NCI-H146 treated with DMSO at 0.1 percent for 48 hours (cell line): Measurements from ENCODE around the gene MAP3K14.
"Not testable (repeated sequence)": the region's sequence is repeated elsewhere in the genome, so short reads cannot be mapped to it uniquely, and the experiment has no call there.

Experiments
- DNase-seq: peaks from one replicate; lab custom pipeline; 2025; ENCODE audit not compliant: unreplicated experiment; lab: John Stamatoyannopoulos, UW

Gene MAP3K14

GRCh38 chr17:45261577-45262515, 55.0 kb downstream of the MAP3K14 start, which contains the start of gene SPATA32:
TSS of gene SPATA32 (minus strand) at chr17:45262094. CDS start at chr17:45262016, 78 bp downstream.
- no peak for DNase-seq

GRCh38 chr17:45260204-45260783, 56.5 kb downstream of the MAP3K14 start:
- no peak for DNase-seq

DNA sequence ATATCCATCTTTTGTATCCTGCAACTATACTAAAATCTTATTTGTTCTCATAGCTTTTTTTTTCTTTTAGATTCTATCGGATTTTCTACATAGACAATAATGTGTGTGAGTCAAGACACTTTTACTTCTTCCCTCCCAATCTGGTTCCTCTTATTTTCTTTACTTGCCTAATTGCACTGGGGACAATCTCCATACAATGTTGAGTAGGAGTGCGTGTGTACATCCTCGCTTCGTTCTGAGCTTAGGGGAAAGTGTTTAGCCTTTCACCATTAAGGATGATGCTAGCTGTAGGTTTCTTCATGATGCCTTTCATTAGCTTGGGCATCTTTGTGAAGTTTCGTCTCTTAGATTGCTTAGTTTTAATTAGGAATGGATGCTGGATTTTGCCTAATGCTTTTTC, 57.8 kb downstream of the MAP3K14 start:
- DNase-seq: no peak

- DNase-seq: no peak
Observed at GRCh38 chr17:45257115-45257514, 59.7 kb downstream of the MAP3K14 start.

- no peak for DNase-seq
Observed at GRCh38 chr17:45256114-45256966, 60.5 kb downstream of the MAP3K14 start.

DNA sequence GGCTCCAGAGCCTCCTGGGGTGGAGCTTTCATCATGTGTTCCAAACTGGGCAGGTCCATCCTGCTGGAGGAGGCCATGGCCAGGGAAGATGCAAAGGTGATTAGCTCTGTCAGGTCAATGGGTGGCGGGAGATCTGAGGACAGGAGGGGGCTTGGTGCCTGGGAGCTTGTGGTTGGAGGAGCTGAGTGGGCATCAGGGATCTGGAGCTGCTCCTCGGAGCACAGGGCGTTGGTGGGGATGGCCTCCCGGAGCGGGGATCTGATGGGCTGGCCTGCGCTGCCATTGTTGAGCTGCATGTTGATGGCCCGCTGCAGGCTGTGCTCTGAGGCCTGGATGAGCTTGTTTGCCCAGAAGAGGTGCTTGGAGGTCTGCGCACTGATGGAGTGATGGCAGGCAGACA, 61.5 kb downstream of the MAP3K14 start:
- no peak for DNase-seq

GRCh38 chr17:45253879-45254278, 62.9 kb downstream of the MAP3K14 start:
- no peak for DNase-seq

DNA sequence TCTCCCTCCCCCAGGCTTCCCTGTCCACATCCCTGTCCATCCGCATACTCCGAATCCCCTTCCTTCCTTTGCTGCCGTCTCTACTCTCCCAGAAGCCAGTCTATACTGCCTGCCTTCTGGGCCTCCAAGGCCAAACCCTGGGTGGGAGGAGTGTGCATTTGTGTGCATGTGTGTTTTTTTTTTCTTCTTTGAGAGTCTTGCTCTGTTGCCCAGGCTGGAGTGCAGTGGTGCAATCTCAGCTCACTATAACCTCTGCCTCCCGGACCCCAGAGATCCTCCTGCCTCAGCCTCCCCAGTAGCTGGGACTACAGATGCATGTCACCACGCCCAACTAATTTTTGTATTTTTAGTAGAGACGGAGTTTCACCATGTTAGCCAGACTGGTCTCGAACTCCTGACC, 63.6 kb downstream of the MAP3K14 start:
- not testable (repeated sequence) for DNase-seq

GRCh38 chr17:45251931-45252330, 64.9 kb downstream of the MAP3K14 start:
- no peak for DNase-seq

GRCh38 chr17:45248132-45248957, 68.5 kb downstream of the MAP3K14 start:
- peak; percentile 32 for DNase-seq

DNA sequence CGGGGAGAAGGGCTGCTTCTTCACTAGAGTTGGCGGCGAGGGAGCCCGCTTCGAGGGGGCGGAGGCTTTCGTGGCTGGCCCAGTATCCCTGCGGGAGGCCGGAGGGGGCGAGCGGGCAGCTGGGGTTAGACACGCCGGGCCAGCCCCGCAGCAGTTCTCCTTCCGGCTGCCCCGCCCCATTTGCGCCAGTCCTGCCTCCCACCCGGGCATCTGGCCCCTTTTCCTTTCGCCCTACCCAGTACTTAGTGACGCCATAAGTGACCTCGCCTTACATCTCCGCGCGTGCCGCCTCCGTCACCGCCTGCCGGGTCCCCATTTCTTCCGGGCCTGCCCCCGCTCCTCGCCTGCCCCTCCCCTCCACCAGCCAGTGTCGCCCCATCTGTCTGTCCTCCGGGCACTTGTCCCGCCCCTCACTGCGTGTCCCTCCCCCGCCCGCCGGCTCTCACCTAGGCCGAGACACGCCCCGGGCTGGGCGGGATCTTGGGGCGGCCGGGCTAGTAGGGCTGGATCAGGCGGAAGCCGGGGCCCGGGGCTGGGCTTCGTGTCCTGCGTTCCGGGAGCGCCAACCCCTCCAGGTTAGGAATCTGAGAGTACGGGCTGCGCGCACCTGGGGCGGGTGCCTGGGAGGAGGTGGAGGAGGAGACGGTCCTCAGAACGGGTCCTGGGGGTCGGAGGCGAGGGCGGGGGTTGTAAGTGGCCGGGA, 69.2 kb downstream of the MAP3K14 start:
- peak; percentile 96 for DNase-seq

DNA sequence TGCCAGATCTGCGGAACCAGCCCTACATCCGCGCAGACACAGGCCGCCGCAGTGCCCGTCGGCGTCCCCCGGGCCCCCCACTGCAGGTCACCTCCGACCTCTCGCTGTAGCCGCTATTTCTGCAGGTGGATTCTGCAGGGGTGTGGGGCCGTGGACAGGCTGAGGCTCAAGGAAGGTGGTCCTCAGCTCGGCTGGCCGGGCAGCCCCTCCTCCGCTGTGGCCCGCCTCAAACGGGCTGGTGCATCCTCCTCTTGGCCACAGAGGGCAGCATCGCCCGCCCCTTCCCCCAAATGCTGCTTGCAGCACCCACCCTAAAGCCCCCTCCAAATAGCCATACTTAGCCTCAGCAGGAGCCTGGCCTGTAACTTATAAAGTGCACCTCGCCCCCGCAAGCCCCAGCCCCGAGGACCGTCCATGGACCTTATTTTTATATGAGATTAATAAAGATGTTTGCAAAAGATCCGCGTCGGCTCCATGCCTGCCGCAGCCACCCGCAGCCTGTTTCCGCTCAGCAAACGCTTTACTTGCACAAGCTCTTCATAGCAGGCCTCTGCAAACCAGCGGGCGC, 69.9 kb downstream of the MAP3K14 start:
- DNase-seq: peak; percentile 63

- no peak for DNase-seq
Observed at GRCh38 chr17:45246338-45246737, 70.5 kb downstream of the MAP3K14 start.

- DNase-seq: no peak
Observed at GRCh38 chr17:45244725-45245656, 71.8 kb downstream of the MAP3K14 start.

DNA sequence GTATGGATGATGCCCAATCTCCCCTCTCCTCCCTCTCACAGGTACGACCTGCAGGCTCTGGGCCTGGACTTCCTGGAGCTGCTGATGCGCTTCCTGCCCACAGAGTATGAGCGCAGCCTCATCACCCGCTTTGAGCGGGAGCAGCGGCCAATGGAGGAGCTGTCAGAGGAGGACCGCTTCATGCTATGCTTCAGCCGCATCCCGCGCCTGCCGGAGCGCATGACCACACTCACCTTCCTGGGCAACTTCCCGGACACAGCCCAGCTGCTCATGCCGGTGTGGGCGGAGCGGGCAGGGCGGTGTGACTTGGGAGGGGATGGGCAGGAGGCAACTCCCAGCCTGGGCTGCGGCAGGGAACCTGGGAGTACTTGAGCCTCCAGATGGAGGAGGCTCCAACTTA, 73.1 kb downstream of the MAP3K14 start:
- DNase-seq: no peak

GRCh38 chr17:45242029-45242414, 74.8 kb downstream of the MAP3K14 start:
- DNase-seq: no peak

GRCh38 chr17:45241328-45242028, 75.3 kb downstream of the MAP3K14 start:
- DNase-seq: peak; percentile 18

DNA sequence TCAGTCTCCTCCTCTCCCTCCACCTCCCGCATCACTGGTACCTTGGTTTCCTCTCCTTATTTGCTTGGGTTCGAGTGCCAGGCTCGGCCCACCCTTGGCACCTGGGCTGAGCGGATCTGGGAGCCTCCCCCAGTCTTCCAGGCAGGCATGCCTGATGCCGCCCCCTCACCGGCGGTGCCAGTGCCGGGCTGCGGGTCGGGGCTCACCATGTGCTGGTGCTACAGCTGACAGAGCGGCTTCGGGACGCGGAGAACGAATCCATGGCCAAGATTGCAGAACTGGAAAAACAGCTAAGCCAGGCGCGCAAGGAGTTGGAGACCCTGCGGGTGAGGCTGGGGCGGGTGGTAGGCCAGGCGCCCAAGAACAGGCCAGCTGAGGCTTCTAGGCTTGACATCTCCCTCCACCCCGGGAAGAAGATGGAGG, 75.9 kb downstream of the MAP3K14 start:
- DNase-seq: no peak
